ENCODE data around the gene C11orf68.

DNA sequence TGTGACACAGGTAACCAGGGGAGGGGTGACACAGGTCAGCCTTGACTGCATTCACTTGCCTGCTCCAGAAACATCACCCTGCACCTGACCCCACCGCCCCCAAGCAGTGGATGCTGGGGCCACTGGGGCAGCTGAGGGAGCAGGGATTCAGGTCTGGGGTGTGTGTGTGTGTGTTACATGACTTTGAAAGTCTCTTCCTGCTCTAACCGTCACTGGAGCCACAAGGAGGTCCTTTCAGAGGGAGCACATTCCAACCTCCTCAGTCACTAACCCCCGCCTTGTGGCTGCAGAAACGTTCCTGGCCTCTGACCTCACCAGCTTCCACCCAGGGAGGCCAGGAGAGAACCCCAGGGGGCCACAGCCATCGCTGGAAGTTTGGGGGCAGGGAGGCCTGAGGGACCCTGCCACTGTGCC is 15.8 kb downstream of the C11orf68 start:
- TF ChIP-seq, protein P1, sequence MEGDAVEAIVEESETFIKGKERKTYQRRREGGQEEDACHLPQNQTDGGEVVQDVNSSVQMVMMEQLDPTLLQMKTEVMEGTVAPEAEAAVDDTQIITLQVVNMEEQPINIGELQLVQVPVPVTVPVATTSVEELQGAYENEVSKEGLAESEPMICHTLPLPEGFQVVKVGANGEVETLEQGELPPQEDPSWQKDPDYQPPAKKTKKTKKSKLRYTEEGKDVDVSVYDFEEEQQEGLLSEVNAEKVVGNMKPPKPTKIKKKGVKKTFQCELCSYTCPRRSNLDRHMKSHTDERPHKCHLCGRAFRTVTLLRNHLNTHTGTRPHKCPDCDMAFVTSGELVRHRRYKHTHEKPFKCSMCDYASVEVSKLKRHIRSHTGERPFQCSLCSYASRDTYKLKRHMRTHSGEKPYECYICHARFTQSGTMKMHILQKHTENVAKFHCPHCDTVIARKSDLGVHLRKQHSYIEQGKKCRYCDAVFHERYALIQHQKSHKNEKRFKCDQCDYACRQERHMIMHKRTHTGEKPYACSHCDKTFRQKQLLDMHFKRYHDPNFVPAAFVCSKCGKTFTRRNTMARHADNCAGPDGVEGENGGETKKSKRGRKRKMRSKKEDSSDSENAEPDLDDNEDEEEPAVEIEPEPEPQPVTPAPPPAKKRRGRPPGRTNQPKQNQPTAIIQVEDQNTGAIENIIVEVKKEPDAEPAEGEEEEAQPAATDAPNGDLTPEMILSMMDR (IDR thresholded peaks at IDR 0.05; ENCODE audit: low read length): no peak
- no peak for TF ChIP-seq EZH2 (IDR thresholded peaks at IDR 0.05; ENCODE audit: borderline replicate concordance, low read length)

Measured in OCI-LY1 (cell line).